Measurements from ENCODE around the gene PNRC1.
"Not testable (repeated sequence)": the region's sequence is repeated elsewhere in the genome, so short reads cannot be mapped to it uniquely, and the experiment has no call there.

PNRC1 gene

DNA sequence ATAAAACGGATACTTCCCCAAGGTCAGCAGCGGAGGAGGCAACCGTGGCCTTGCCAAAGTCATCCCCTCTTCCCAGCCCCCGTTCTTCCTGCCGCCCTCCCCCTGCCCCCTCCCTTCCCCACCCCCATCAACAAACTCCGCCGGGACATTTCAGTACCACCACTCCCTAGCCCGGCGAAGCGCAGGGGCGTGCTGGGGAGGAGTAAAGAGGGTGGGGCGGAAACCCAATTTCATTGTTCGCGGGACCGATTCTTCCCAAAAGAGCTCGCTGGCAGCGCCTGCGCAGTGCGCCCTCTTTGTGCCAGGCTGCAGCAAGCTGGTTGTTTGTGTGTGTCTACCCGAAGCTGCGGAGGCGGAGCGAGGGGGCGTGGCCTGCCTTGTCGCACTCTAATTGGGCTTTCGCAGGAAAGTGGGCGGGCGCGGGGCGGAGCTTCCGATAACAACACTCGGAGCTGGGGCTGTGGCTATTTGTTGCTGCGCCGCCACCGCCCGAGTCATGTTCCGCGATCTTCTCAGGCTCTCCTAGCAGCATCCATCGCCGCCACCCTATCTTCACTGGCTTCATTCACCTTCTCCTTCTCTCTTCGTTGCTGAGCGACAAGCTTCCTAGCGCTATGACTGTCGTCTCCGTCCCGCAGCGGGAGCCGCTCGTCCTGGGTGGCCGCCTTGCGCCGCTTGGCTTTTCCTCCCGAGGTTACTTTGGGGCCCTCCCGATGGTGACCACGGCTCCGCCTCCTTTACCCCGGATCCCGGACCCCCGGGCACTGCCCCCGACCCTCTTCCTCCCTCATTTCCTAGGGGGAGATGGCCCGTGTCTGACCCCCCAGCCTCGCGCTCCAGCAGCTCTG is at the start of gene PNRC1:
Gene PNRC1, plus strand, starts transcription at position 471 of the 848 bp plus-strand sequence. Its CDS starts 144 bp downstream, at position 615.
- peak; percentile 99 for DNase-seq

DNA sequence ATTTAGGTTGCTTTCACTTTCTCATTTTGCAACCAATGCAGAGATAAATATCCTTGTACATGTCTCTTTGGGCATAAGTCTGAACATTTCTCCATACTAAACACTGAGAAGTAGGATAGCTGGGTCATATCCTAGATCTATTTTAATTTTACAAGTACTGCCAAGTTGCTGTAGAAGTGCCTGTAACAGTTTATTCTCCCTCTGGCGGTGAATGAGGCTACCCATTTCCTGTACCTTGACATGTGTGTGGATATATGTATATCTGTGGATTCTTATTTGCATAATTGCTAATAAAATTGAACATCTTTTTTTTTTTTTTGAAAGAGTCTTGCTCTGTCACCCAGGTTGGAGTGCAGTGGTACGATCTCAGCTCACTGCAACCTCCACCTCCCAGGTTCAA is 48.0 kb upstream of the PNRC1 start:
- no peak for DNase-seq

DNA sequence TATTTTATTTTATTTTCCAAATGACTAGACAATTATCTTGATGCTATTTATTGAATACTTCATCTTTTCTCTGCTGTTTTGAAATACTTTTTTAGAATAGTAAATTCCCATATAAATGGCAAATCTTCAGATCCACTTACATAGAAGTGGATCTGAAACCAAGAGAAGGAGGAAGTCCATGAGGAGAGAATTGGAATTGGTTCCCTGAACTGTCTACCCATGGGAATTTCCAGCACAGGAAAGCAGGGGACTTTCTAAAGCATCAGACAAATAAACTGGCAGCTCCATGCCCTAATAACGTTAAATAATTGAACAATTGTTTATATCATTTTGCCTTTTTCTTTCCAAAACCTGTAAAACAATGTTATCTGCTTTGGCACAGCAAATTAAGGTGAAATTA is 47.1 kb upstream of the PNRC1 start:
- DNase-seq, result no peak

- DNase-seq, result not testable (repeated sequence)
Measured at GRCh38 chr6:89034116-89034515, 46.4 kb upstream of the PNRC1 start.

GRCh38 chr6:89034586-89035251 is 45.8 kb upstream of the PNRC1 start:
- peak; percentile 81 for DNase-seq

DNA sequence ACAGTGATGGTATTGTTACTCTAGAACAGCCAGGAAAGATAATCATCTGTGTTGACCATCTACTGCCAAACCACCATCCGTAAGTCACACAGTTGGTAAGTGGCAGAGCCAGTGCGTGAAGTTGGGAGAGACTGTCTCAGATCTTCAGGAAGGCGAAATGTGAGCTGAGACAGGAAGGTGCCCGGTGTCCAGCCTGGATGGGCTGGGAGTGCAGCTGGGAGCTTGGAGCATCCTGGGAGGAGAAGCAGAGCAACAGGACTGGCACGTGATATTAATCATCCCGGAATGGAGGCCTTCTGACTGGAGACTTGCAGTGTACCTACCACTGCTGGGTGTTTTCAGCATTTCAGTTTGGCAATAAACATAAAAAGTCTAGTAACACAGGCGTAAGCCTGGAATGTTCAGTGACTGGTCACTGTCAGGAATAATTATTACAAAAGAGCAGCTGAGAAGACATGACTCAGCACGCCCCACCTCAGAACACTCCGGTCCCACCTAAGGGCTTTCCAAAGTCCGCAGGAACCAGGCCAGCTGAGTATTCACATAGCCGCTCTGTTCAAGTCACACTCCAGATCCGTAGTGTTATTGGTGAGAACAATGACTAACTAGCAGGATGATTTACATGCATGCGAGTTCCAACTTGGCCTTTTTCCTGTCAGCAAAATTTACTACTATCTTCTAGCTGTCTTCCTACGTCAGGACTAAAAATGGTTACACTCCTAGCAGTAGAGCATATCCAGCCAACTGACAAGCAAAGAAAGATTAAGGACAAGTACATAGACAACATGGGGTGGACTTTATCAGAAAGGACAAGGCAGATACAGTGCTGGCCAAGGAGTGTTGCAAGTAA is 45.1 kb upstream of the PNRC1 start:
- DNase-seq, result peak; percentile 99

GRCh38 chr6:89037141-89037900 is 43.2 kb upstream of the PNRC1 start:
- DNase-seq, result peak; percentile 21

DNA sequence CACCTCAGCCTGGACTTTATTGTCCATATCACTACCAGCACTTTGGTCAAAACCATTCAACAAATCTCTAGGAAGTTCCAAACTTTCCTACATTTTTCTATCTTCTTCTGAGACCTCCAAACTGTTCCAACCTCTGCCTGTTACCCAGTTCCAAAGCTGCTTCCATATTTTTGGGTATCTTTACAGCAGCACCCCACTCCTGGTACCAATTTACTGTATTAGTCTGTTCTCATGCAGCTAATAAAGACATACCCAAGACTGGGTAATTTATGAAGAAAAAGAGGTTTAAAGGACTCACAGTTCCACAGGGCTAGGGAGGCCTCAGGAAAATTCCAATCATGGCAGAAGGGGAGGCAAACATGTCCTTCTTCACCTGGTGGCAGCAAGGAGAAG is 42.7 kb upstream of the PNRC1 start:
- DNase-seq, result not testable (repeated sequence)

- no peak for DNase-seq
Measured at GRCh38 chr6:89042664-89043063, 37.9 kb upstream of the PNRC1 start.

GRCh38 chr6:89044328-89045010 is 36.1 kb upstream of the PNRC1 start:
- no peak for DNase-seq

GRCh38 chr6:89045011-89045387 is 35.6 kb upstream of the PNRC1 start:
- no peak for DNase-seq

DNA sequence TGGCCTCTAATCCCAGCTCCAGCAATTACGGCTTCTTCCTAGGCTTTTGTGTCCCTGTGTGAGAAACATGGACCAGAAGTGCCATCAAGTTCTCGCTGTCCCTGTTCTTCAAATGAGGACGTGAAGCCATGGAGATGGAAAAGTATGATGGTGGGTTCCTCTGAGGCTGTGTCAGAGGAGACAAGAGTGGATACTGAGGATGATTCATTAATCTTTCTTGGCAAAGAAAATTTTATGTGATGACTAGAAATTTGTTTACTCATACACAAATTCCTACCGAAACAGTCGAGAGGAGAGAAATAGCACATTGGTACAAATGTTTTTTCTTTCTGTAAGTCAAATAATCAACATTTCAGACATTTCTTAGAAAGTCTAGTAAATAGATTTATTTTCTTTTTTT is 35.0 kb upstream of the PNRC1 start:
- DNase-seq, result no peak

DNA sequence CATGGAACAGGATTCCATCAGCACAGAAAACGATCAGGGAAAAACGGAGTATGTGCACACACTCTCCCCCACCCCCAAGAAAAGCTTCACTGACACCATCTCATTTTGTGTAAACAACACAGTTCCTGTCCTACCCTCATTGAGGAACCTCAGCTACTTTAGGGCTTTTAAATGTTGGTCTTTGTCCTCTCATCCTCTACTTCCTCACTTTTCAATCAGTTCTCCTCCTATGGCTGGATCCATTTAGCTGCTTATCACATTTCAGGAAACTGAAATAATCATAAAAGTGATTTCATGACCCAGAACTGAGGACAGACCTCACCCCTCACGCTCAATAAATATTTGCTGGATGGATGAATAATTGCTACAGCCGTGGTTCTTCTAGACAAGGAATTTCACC is 33.1 kb upstream of the PNRC1 start:
- DNase-seq, result no peak

DNA sequence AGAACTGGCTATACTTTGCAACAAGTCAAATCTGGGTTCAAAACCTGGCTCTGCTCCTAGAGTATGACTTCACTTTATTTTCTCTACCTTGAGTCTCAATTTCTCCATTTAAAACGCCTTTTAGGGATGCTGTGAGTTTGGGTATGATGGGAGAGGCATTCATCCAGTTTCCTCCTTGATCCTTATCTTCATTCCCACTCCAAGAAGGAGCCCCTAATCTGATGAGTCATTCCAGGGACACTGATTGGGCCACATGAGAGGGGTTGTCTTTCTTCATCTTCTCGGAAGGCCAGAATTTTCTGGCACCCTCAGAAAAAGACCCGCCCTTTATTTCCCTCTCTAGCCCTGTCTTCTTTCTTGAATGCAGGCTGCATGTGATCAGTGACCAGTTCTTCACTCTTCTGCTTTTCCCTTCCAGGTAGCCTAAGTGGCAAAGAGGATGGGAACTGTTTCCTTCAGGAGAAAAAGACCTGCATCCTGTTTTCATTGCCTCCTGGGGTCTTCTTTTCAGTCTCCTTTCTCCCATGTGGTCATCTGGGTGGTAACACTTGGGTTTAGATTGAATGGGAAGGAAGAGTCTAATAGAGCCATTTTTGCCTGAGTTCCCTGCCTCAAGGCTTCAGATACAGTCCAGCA is 32.1 kb upstream of the PNRC1 start:
- DNase-seq, result peak; percentile 19

DNA sequence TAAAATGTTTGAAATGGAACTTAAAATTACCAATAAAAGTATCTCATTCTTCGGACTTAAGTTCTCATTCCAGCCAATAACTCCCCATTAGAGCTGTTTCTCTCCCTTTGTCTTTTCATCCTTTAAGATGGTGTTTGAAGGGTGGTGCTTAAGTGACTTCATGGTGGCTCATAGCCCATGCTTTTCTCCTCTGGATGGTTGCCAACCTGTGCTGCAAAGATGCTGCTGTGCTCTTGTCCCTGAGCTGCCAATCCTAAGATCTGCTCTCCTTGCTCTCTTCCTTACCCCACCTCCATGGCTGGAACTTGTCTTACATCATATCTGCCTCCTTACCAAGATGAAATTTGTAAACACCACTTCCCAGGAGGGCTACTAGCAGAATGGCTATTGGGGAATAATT is 31.6 kb upstream of the PNRC1 start:
- DNase-seq, result peak; percentile 54

DNA sequence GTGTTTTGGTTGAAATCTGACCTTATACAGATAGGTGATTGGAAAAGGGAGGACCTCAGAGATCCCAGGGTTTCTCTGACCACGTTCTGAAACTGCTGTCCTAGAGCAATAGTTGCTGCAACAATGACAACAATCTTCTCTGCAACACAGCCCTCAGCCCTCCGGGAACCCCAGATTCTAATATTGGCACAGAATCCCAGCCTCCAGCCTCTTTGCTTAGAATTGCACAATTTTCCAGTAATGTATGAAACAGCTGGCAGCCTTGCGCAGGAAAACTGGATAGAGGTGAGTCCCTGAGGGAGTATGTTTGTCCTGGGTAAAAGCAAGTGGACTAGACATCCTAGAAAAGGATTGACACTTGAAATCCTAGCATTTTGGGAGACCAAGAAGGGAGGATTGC is 30.4 kb upstream of the PNRC1 start:
- DNase-seq, result peak; percentile 75

DNA sequence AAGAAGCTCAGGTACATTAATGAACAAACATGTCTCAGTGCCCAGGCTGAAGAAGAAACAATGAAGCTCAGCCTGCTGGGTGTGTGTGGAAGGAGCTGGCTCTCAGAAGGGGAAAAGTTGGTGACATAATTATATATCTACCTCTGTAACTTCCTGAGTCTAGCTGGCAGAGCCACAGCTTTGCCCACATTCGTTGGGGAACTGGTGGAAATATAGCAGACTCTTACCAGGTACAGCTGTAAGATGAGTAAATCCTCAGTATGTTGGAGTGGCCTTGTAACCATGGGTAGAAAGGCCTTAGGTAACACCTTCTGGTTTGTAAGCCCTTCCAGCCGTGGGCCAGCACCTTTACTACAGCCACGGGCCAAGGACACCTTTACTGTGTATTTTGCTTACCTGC is 29.9 kb upstream of the PNRC1 start:
- no peak for DNase-seq

DNA sequence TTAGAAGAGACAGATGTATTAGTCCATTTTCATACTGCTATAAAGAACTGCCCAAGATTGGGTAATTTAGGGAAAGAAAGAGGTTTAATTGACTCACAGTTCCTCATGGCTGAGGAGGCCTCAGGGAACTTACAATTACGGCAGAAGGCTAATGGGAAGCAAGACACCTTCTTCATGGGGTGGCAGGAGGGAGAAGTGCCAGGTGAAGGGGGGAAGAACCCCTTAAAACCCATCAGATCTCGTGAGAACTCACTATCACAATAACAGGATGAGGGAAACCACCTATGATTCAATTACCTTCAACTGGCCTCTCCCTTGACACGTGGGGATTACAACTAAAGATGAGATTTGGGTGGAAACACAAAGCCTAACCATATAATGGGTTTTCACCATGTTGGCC is 28.9 kb upstream of the PNRC1 start:
- DNase-seq, result no peak

DNA sequence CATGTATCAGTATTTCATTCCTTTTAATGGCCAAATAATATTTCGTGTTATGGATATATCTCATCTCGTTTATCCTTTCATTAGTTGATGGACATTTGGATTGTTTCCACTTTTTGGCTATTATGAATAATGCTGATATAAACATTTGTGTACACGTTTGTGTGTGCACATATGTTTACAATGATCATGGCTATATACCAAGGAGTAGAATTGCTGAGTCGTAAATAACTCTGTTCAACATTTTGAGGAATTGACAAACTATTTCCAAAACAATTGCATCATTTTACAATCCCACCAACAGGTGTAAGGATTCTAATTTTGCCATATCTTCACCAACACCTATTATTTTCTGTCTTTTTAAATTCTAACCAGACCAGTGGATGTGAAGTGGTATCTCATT is 26.3 kb upstream of the PNRC1 start:
- DNase-seq, result no peak

GRCh38 chr6:89057759-89058158 is 22.8 kb upstream of the PNRC1 start:
- DNase-seq, result no peak

GRCh38 chr6:89058627-89059026 is 21.9 kb upstream of the PNRC1 start:
- no peak for DNase-seq

DNA sequence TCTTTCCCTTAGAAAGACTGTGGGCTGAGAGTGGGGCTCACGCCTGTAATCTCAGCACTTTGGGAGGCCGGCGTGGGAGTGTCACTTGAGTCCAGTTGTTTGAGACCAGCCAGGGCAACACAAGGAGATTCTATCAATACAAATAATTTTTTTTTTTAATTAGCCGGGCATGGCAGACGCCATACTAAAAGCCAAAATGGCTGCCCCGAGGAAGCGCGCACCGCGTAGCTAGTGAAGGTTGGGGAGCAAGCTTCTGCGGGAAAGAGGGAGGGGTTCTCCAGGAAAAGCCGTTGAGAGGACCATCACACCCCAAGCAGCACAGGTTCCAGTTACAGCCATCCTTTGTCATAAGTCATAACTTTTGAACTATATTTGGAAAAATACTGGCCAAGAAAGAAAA is 21.3 kb upstream of the PNRC1 start:
- no peak for DNase-seq

All from fibroblast of upper back skin (primary cell).